ENCODE data around the gene BST1. TPM values are rescaled to one million over a fixed set of nuclear protein-coding genes. Genes with fewer than 3 reads are reported as not detected.
A peak's percentile ranks its signal among the peaks of the same experiment; 100 is the strongest.

BST1 gene
- total RNA-seq, 3 donors from 2014 or later = 4.7 to 14.6 (median 6.9) TPM

- no peaks in the 10 kb centered on the region for H3K4me1 ChIP-seq (ENCODE audit: low read depth)
- no peak for TF ChIP-seq CTCF (IDR thresholded peaks at IDR 0.05)
- peak; percentile 81 for ATAC-seq
- intact Hi-C loops (cut with DNase I, micrococcal nuclease) = no loop called here
- H3K4me3 ChIP-seq = no peak overlapping the region
- no peaks in the 10 kb centered on the region for H3K9me3 ChIP-seq
- H3K36me3 ChIP-seq (ENCODE audit: low read depth) = no peaks in the 10 kb centered on the region
- DNase-seq = peak in 1 of 3 donors; percentile 47
Observed at GRCh38 chr4:15765910-15766697, 63.2 kb downstream of the BST1 start.

DNA sequence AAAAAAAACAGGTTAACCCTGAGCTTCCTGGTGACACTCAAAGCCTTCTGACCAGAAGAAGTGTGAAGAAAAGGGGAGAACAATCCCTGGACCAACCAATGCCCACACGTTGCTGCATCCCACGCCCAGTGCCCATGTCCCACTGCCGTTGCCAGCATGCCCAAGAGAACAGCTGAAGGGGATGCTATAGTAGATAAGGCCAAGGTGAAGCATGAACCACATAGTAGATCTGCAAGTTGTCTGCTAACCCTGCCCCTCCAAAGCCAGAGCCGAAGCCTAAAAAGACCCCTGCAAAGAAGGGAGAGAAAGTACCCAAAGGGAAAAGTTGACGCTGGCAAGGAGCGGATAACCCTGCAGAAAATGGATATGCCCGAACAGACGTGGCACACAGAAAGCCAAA lies 64.0 kb downstream of the BST1 start:
- no peaks in the 10 kb centered on the region for H3K9me3 ChIP-seq
- intact Hi-C loops (cut with DNase I, micrococcal nuclease) = no loop called here
- no peak overlapping the region for H3K4me3 ChIP-seq
- TF ChIP-seq CTCF (IDR thresholded peaks at IDR 0.05) = no peak
- ATAC-seq = no peak
- H3K4me1 ChIP-seq (ENCODE audit: low read depth) = no peaks in the 10 kb centered on the region
- no peaks in the 10 kb centered on the region for H3K36me3 ChIP-seq (ENCODE audit: low read depth)
- DNase-seq = no peak

DNA sequence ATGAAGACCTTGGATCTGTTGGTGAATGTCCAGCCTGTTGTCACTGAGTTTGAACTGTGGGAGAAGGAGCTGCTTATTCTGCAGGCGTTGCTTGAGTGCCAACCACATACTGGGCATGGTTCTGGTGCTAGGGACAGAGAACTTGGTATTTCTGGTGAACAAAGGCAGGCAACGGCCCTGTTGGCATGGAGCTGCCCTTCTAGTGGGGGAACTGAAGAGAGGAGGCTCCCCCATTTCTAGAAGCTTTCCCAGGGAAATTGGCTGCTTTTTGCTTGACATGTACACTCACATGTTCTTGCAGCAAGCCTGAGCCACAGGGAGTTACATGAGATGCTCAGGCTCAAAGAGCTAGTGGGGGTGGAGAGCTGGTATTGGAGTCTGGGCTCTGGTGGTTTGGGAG lies 66.3 kb downstream of the BST1 start:
- H3K36me3 ChIP-seq (ENCODE audit: low read depth) = no peaks in the 10 kb centered on the region
- H3K4me1 ChIP-seq (ENCODE audit: low read depth) = peaks cover 3% of the 10 kb centered on the region
- H3K9me3 ChIP-seq = no peaks in the 10 kb centered on the region
- TF ChIP-seq CTCF (IDR thresholded peaks at IDR 0.05) = no peak
- intact Hi-C loops (cut with DNase I, micrococcal nuclease) = no loop called here
- DNase-seq (no peak), ATAC-seq (no peak)
- H3K4me3 ChIP-seq = no peak overlapping the region

GRCh38 chr4:15771216-15772058 lies 68.6 kb downstream of the BST1 start:
- TF ChIP-seq CTCF (IDR thresholded peaks at IDR 0.05) = no peak
- no peaks in the 10 kb centered on the region for H3K36me3 ChIP-seq (ENCODE audit: low read depth)
- no peak for DNase-seq
- intact Hi-C loops (cut with DNase I, micrococcal nuclease) = no loop called here
- peaks cover 4% of the 10 kb centered on the region for H3K4me1 ChIP-seq (ENCODE audit: low read depth)
- H3K4me3 ChIP-seq = no peak overlapping the region
- no peaks in the 10 kb centered on the region for H3K9me3 ChIP-seq
- ATAC-seq = no peak

DNA sequence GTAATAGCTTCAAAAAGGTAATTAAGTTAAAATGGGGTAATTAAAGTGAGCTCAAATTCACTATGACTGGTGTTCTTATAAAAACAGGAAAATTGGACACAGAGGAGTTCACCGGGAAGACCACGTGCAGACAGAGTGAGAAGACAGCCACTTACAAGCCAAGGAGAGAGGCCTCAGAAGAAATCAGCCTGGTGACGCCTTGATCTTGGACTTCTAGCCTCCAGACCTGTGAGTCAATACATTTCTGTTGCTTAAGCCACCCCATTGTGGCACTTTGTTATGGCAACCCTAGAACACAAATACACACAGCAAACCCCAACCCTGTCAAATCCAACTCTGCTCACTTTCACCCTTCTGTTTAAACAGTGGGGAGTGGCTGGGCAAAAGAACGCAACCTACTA lies 71.2 kb downstream of the BST1 start:
- H3K36me3 ChIP-seq (ENCODE audit: low read depth) = no peaks in the 10 kb centered on the region
- DNase-seq (no peak), ATAC-seq (peak; percentile 77)
- intact Hi-C loops (cut with DNase I, micrococcal nuclease) = no loop called here
- H3K4me1 ChIP-seq (ENCODE audit: low read depth) = peaks cover 8% of the 10 kb centered on the region
- no peak for TF ChIP-seq CTCF (IDR thresholded peaks at IDR 0.05)
- H3K9me3 ChIP-seq = no peaks in the 10 kb centered on the region
- no peak overlapping the region for H3K4me3 ChIP-seq

Data from mucosa of descending colon (tissue), 3 donors.